Ishikawa (cell line): ENCODE data around the gene SRP9.

ENCODE experiments used
- CEBPB ChIP-seq: IDR thresholded peaks from 2 replicates; pipeline ENCODE4 v1.6.1; 2012
- CREB1 ChIP-seq: IDR thresholded peaks from 2 replicates; pipeline ENCODE4 v1.6.1; 2012; ENCODE audit warnings: low read depth
- EGR1 ChIP-seq: IDR thresholded peaks from 2 replicates; pipeline ENCODE4 v1.6.1; 2012
- EP300 ChIP-seq: IDR thresholded peaks from 2 replicates; pipeline ENCODE4 v1.6.1; 2012; ENCODE audit warnings: borderline replicate concordance
- FOXM1 ChIP-seq: IDR thresholded peaks from 2 replicates; pipeline ENCODE4 v1.6.1; 2012; ENCODE audit warnings: low read depth, borderline replicate concordance
- NFIC ChIP-seq: IDR thresholded peaks from 2 replicates; pipeline ENCODE4 v1.6.1; 2012
- RAD21 ChIP-seq: IDR thresholded peaks from 2 replicates; pipeline ENCODE4 v1.6.1; 2012; ENCODE audit warnings: low read depth
- TAF1 ChIP-seq: IDR thresholded peaks from 2 replicates; pipeline ENCODE4 v1.6.1; 2012; ENCODE audit warnings: low read depth, mild to moderate bottlenecking
- TCF12 ChIP-seq: IDR thresholded peaks from 2 replicates; pipeline ENCODE4 v1.6.1; 2012; ENCODE audit warnings: low read depth
- TEAD4 ChIP-seq: IDR thresholded peaks from 2 replicates; pipeline ENCODE4 v1.6.1; 2012
- YY1 ChIP-seq: IDR thresholded peaks from 2 replicates; pipeline ENCODE4 v1.6.1; 2012; ENCODE audit warnings: low read depth
- ZBTB7A ChIP-seq: IDR thresholded peaks from 2 replicates; pipeline ENCODE4 v1.6.1; 2012; ENCODE audit warnings: low read depth
- TF ChIP-seq, protein P1 (sequence below): IDR thresholded peaks from 2 replicates; pipeline ENCODE4 v1.6.1; 2012
- TF ChIP-seq, protein P2 (sequence below): IDR thresholded peaks from 2 replicates; pipeline ENCODE4 v1.6.1; 2012; ENCODE audit warnings: low read depth, mild to moderate bottlenecking
- TF ChIP-seq, protein P3 (sequence below): IDR thresholded peaks from 2 replicates; pipeline ENCODE4 v1.6.1; 2012

SRP9 gene

DNA sequence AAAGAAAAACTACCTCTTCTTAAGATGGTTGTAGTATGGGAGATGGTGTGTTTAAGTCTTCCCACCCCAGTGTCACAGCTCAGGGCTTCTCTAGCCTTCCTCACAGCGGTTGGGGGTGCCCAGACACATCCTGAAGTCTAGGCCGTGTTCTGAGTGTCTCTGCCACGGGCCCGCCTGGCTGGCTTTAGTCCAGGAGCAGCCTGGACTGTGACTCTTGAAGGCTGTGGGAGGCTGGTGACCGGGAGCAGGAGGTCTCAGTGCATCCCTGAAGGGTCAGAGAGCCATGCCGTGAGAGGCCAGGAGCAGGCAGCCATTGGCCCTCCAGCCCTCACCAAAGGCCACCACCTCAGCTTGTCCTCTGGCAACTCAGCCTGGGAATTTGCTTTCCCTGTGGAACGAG lies 36.8 kb downstream of the SRP9 start:
- TF ChIP-seq, protein P1, sequence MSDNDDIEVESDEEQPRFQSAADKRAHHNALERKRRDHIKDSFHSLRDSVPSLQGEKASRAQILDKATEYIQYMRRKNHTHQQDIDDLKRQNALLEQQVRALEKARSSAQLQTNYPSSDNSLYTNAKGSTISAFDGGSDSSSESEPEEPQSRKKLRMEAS, result no peak
- TF ChIP-seq NFIC (no peak), CREB1 (no peak), EGR1 (no peak), TEAD4 (no peak), ZBTB7A (no peak)
- TF ChIP-seq, protein P2, sequence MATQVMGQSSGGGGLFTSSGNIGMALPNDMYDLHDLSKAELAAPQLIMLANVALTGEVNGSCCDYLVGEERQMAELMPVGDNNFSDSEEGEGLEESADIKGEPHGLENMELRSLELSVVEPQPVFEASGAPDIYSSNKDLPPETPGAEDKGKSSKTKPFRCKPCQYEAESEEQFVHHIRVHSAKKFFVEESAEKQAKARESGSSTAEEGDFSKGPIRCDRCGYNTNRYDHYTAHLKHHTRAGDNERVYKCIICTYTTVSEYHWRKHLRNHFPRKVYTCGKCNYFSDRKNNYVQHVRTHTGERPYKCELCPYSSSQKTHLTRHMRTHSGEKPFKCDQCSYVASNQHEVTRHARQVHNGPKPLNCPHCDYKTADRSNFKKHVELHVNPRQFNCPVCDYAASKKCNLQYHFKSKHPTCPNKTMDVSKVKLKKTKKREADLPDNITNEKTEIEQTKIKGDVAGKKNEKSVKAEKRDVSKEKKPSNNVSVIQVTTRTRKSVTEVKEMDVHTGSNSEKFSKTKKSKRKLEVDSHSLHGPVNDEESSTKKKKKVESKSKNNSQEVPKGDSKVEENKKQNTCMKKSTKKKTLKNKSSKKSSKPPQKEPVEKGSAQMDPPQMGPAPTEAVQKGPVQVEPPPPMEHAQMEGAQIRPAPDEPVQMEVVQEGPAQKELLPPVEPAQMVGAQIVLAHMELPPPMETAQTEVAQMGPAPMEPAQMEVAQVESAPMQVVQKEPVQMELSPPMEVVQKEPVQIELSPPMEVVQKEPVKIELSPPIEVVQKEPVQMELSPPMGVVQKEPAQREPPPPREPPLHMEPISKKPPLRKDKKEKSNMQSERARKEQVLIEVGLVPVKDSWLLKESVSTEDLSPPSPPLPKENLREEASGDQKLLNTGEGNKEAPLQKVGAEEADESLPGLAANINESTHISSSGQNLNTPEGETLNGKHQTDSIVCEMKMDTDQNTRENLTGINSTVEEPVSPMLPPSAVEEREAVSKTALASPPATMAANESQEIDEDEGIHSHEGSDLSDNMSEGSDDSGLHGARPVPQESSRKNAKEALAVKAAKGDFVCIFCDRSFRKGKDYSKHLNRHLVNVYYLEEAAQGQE, result no peak

DNA sequence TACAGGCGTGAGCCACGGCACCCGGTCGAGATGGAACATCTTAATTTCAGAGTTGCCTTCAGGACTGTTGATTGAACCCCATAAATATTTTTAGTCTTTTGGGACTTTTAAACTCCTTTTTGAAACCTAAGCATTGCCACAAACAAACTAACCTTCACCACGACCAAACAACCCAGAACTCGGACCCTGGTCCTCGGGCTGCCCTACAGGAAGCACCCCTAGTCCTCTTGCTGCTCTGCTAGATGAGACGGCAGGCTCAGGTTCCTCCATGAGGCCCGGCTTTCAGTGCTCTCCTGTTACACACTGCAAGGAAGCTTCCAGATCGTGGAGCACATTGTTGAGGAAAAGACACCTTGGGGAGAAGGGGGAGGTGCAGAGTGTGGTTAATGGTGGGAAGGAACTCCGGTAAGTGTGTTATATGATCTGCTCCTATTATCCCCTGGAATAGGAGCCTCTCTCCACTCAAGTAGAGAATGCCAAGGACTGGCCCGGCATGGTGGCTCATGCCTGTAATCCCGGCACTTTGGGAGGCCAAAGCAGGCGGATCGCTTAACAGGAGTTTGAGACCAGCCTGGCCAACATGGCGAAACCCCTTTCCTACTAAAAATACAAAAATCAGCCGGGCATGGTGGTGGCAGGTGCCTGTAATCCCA lies 38.0 kb downstream of the SRP9 start:
- TF ChIP-seq CEBPB (no peak), TCF12 (peak; percentile 19; the same call in 1 of the 2 replicates), TEAD4 (peak; percentile 31)
- TF ChIP-seq, protein P1, result peak; percentile 89

DNA sequence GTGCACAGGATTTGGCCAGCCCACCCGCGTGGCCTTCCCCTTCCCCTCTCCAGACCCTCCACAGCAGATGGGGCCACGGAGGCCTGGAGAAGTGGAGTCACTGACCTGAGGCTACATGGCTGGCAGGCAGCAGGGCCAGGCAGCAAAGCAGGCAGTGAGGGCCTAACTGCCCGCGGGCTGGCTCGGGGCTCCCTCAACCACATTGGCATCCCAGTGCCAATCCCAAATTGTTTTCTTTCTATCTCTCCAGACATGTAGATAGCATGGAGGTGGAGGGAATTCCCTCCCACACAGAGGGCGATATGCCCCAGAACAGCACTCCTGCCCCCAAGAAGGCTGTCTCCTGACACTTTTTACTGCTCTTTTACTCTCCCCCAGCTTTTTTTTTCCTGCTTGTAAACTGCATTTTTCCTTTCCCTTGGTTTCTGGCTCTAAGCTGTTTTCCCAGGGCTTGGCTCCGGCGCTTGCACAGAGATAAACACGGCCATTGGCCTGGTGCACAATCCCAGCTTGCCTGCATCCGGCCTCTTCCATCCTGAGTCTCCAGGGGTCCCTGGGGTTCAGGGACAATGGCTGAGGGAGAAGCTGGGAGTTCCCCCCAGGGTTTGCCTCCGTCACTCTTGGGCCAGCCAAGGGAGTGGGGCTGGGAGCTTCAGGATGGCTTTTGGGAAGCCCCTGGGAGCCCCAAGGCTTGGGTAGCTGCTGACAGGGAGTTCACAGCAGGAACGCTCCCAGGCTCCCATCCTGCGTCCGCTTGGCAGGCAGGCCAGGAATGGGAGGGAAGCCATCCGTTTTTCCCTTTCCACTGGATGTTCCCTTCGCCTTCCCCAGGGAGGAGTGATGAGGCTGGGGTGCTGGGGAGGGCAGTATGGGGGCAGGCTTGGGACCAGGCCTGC lies 39.3 kb downstream of the SRP9 start:
- TF ChIP-seq EP300 (no peak), YY1 (no peak), ZBTB7A (no peak), TEAD4 (no peak), RAD21 (no peak), CEBPB (no peak), EGR1 (no peak), NFIC (no peak)
- TF ChIP-seq, protein P3, sequence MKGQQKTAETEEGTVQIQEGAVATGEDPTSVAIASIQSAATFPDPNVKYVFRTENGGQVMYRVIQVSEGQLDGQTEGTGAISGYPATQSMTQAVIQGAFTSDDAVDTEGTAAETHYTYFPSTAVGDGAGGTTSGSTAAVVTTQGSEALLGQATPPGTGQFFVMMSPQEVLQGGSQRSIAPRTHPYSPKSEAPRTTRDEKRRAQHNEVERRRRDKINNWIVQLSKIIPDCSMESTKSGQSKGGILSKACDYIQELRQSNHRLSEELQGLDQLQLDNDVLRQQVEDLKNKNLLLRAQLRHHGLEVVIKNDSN, result no peak
- TF ChIP-seq, protein P1, result no peak

DNA sequence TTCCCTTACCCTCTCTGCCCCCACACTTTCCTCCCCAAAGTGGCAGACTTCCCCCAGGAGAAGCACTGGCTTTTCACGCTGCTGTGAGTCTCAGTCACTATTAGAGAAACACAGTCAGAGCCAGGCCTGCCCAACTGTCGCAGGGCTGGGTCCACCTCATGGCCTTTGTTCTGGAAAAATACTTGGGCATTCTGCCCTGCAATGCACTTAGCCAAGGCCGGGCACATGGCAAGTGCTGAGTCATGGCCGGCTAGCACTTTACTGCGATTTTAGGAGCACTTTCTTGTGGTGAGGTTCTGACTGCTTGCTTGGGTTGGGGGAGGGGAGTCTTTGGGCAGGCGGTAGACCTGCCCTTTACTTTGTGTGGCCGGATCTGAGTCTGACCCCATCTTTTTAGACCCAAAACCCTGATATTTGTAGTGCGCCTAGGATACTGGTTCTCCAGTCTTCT lies 40.0 kb downstream of the SRP9 start:
- TF ChIP-seq, protein P3, result peak; percentile 49; the same call in 1 of the 2 replicates
- TF ChIP-seq YY1, result 0 out of 2 replicates have a peak, but pooled peaks have one; percentile 42
- no peak for TF ChIP-seq TAF1
- TF ChIP-seq, protein P1, result peak; percentile 99
- TF ChIP-seq EGR1, result no peak
- TF ChIP-seq EP300, result peak; percentile 64; the same call in 1 of the 2 replicates
- peak; percentile 51 for TF ChIP-seq TCF12
- peak; percentile 47; the same call in 1 of the 2 replicates for TF ChIP-seq FOXM1
- TF ChIP-seq, protein P2, result no peak
- TF ChIP-seq CREB1, result no peak
- peak; percentile 16; the same call in 1 of the 2 replicates for TF ChIP-seq RAD21
- no peak for TF ChIP-seq ZBTB7A
- peak; percentile 79 for TF ChIP-seq TEAD4
- TF ChIP-seq NFIC, result peak; percentile 86
- TF ChIP-seq CEBPB, result no peak; the same call in 1 of the 2 replicates

DNA sequence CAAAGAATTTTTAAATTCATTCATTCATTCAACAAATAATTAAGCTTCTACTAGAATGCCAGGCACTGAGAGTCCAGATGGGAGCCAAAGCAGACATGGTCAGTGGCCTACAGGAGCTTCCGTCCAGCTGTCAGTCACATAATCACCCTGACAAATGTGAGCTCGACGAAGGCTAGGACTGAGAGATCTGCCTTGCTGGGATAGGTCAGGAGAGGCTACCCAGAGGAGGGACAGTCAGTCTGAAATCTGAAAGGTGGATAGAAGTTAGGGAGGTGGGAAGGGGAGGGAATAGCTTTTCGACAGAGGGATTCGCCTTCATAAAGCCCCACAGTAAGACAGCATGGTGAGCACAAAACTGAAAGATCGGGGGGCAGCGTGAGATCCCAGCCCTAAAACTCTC lies 40.6 kb downstream of the SRP9 start:
- TF ChIP-seq NFIC (no peak), CREB1 (no peak), EP300 (no peak), YY1 (no peak)
- TF ChIP-seq, protein P2, result no peak
